Vagina (tissue), 2 donors: ENCODE measurements around the gene ACBD5. TPM values are rescaled to one million over a fixed set of nuclear protein-coding genes. Genes with fewer than 3 reads are reported as not detected.

Experiments used
- DNase-seq, 2 donors: peaks; one replicate each; pipeline ENCODE4 v3.0.0-alpha.2; 2017; ENCODE audit errors: extremely low spot score in 2 of 2
- H3K27ac ChIP-seq: fragments of 200-600 bp; sonication (generic); one replicate; pipeline ENCODE4 v1.5.1; 2019
- H3K27me3 ChIP-seq: fragments of 200-600 bp; sonication (generic); one replicate; pipeline ENCODE4 v1.5.1; 2019
- H3K36me3 ChIP-seq, 2 donors: fragments of 200-600 bp; sonication (generic); one replicate each; pipeline ENCODE4 v1.5.1; 2017 to 2019
- H3K4me1 ChIP-seq: fragments of 200-600 bp; sonication (generic); one replicate; pipeline ENCODE4 v1.5.1; 2019
- H3K4me3 ChIP-seq, 2 donors: fragments of 200-600 bp; sonication (generic); 1 replicate in 1 of 2; 2 replicates in 1 of 2; pipeline ENCODE4 v1.5.1; 2016 to 2019
- H3K9me3 ChIP-seq: fragments of 200-600 bp; sonication (generic); one replicate; pipeline ENCODE4 v1.5.1; 2019
- CTCF ChIP-seq, 3 experiments: fragments of 450-650 bp in 2 of 3; fragments of 200-600 bp in 1 of 3; sonication (generic) in 1 of 3; IDR thresholded peaks; one replicate each; pipeline ENCODE4 v1.5.1; 2017 to 2019; ENCODE audit warnings: antibody characterized with exemption in 3 of 3, mild to moderate bottlenecking in 2 of 3, moderate library complexity in 2 of 3
- POLR2A ChIP-seq, 2 donors: fragments of 450-650 bp; IDR thresholded peaks; one replicate each; pipeline ENCODE4 v1.6.1; 2017; ENCODE audit warnings: antibody characterized with exemption in 2 of 2, mild to moderate bottlenecking in 2 of 2, moderate library complexity in 2 of 2
- POLR2AphosphoS5 ChIP-seq, 2 donors: sonication (generic); formaldehyde crosslinking; IDR thresholded peaks; one replicate each; pipeline ENCODE4 v1.9.0; 2017; ENCODE audit warnings: antibody characterized with exemption in 2 of 2, mild to moderate bottlenecking in 2 of 2, low read depth in 1 of 2; ENCODE audit not compliant: insufficient read depth in 1 of 2
- intact Hi-C: fragments of 100-400 bp; cut with DNase I; formaldehyde crosslinking; loops from one replicate; pipeline ENCODE4 v1.15.1; 2023
- total RNA-seq: library from RNA; depleted of rRNA; stranded (reverse); fragments of >200 nt; gene quantifications from one replicate; pipeline ENCODE4 v1.2.3, GENCODE V29; 2016

ACBD5 gene
- total RNA-seq, 1 donor from 2014 or later, result 12.3 TPM

DNA sequence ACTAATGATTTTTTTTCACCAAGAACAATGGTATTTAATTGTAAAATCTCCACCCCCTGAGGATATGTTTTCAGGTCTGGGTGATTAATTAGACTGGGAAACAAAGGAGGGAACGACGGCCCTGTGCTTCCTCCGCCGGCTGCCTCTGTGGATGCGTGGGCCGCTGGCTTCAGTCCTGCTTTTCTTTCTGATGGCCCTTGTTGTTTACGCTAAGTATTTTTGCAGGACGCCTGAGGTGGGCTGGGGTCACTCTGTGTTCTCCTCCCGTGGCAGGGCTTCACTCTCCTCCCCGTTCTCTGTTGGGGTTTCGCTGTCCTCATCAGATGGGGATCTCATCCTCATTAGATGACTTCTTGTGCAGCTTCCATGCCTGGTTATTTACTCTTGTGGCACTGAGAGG, 5.2 kb upstream of the ACBD5 start:
- H3K4me3 ChIP-seq, result no peak overlapping the region
- no peaks in the 10 kb centered on the region for H3K36me3 ChIP-seq
- TF ChIP-seq POLR2AphosphoS5 (IDR thresholded peaks at IDR 0.05; ENCODE audit: insufficient read depth in 1 of 2, low read depth in 1 of 2) (no peak), POLR2A (IDR thresholded peaks at IDR 0.05) (no peak), CTCF (IDR thresholded peaks at IDR 0.05) (no peak)

DNA sequence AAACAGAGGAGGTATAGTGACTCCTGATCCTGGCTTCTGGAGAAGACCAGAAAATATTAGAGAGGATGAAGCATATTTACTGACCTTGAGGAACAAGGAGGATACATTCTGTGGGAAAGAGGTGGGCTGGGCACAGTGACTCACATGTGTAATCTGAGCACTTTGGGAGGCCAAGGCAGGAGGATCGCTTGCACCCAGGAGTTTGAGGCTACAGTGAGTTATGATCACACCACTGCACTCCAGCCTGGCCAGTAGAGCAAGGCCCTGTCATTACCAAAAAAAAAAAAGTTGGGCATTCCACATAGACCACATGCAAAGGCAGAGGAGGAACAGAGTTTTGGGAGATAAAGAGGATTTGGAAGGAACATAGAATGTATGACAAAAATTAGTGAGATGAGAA, 4.4 kb upstream of the ACBD5 start:
- intact Hi-C loops, result loop anchor here (5.0 kb wide), 1 partner anchor 88 kb away; the partner anchor contains the start of gene MASTL
- Histone ChIP-seq H3K27me3 (no peaks in the 10 kb centered on the region), H3K27ac (no peak overlapping the region), H3K4me3 (no peak overlapping the region), H3K9me3 (no peaks in the 10 kb centered on the region), H3K36me3 (no peaks in the 10 kb centered on the region), H3K4me1 (peaks cover 16% of the 10 kb centered on the region)
- DNase-seq, result no peak
- TF ChIP-seq CTCF (IDR thresholded peaks at IDR 0.05), result no peak
- no peak for TF ChIP-seq POLR2AphosphoS5 (IDR thresholded peaks at IDR 0.05; ENCODE audit: insufficient read depth in 1 of 2, low read depth in 1 of 2)
- TF ChIP-seq POLR2A (IDR thresholded peaks at IDR 0.05), result no peak

More for the DNA sequence above, 5.2 kb upstream of the ACBD5 start:
- Histone ChIP-seq H3K9me3 (no peaks in the 10 kb centered on the region), H3K27ac (no peak overlapping the region), H3K27me3 (no peaks in the 10 kb centered on the region), H3K4me1 (peaks cover 16% of the 10 kb centered on the region)
- intact Hi-C loops, result no loop called here
- no peak for DNase-seq

- Histone ChIP-seq H3K4me1 (peaks cover 34% of the 10 kb centered on the region), H3K4me3 (peak overlapping the region; percentile 81 to 85), H3K36me3 (no peaks in the 10 kb centered on the region), H3K9me3 (no peaks in the 10 kb centered on the region), H3K27ac (peak overlapping the region; percentile 98), H3K27me3 (no peaks in the 10 kb centered on the region)
- TF ChIP-seq POLR2AphosphoS5 (IDR thresholded peaks at IDR 0.05; ENCODE audit: insufficient read depth in 1 of 2, low read depth in 1 of 2) (peak in 1 of 2 donors; percentile 8), CTCF (IDR thresholded peaks at IDR 0.05) (no peak)
- DNase-seq, result no peak
- intact Hi-C loops, result loop anchor here (5.0 kb wide), 1 partner anchor 86 kb away; the partner anchor contains the start of gene MASTL
Measured at GRCh38 chr10:27242951-27243551, 2.5 kb upstream of the ACBD5 start.

DNA sequence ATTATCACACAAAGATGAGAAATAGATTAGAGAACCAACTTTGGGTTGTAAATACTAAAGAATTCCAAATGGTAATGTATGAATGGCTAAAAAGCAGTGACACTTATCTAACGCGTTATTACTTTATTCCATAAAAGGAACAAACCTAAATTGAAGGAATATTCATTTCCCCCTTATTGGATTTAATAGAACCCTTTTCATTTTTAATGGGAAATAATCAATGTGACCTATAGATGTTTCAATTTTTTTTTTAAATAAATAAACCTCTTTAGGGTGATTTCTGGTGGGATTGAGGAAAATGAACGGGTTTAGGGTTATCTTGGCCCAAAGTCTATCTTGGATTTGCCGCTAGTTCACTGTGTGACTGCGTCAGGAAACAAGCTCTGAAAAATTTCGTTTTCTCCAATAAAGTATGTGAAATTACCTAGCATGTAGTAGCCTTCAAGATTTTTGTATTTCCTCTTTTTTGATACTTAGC, 1.9 kb upstream of the ACBD5 start:
- no peaks in the 10 kb centered on the region for H3K36me3 ChIP-seq
- H3K27ac ChIP-seq, result peak overlapping the region; percentile 98
- no peaks in the 10 kb centered on the region for H3K9me3 ChIP-seq
- intact Hi-C loops, result loop anchor here (5.0 kb wide), 1 partner anchor 85 kb away; the partner anchor contains the start of gene MASTL
- TF ChIP-seq POLR2A (IDR thresholded peaks at IDR 0.05) (no peak), CTCF (IDR thresholded peaks at IDR 0.05) (no peak), POLR2AphosphoS5 (IDR thresholded peaks at IDR 0.05; ENCODE audit: insufficient read depth in 1 of 2, low read depth in 1 of 2) (no peak)
- no peak for DNase-seq
- no peaks in the 10 kb centered on the region for H3K27me3 ChIP-seq
- H3K4me3 ChIP-seq, result peak overlapping the region; percentile 81 to 85
- peaks cover 39% of the 10 kb centered on the region for H3K4me1 ChIP-seq
